BE2C (cell line): ENCODE measurements around the gene CFAP221.

Experiments
- DNase-seq: peaks from one replicate; pipeline ENCODE4 v3.0.0-alpha.2; 2020
- H3K27me3 ChIP-seq: fragments of 250-450 bp; sonication (Bioruptor Pico); 2 replicates; pipeline ENCODE4 v1.5.1; 2020; ENCODE audit warnings: mild to moderate bottlenecking
- H3K36me3 ChIP-seq: fragments of 250-450 bp; sonication (Bioruptor Pico); 2 replicates; pipeline ENCODE4 v1.5.1; 2020; ENCODE audit warnings: mild to moderate bottlenecking
- H3K4me1 ChIP-seq: fragments of 250-450 bp; sonication (Bioruptor Pico); 2 replicates; pipeline ENCODE4 v1.5.1; 2020
- H3K4me3 ChIP-seq: 2 replicates; pipeline ENCODE4 v1.5.1; 2011; ENCODE audit warnings: low read depth, low read length
- H3K9me3 ChIP-seq: fragments of 250-450 bp; sonication (Bioruptor Pico); 2 replicates; pipeline ENCODE4 v1.5.1; 2020
- TF ChIP-seq, protein P1 (sequence below): IDR thresholded peaks from 2 replicates; pipeline ENCODE4 v1.5.1; 2012; ENCODE audit warnings: mild to moderate bottlenecking, low read depth, low read length

CFAP221 gene

DNA sequence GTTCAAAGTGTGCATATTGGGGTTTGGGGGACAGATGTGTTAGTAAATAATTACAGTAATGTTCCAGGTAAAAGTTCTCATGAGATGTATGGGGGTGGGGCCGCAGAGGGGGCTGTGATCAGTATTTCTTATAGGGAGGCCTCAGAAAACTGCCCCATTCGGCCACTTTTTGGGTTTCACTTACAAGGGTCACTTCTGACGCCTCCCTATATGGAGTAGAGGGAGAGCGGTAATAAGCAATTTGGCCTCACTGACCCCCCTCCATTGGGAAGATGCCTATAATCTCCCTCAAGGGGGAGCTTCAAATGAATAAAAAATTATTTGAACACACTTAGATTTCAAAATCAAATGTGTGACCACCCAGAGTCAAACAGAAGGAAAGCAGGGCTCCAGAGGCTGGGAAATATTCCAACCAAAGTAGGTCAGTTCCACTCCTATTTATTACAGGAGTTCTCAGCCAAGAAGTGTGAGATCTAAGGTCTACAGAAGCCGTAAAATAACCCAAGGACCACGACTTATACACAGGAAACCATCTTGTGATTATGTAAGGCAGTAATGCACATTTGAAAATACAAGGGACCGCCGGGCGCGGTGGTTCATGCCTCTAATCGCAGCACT lies 22.7 kb upstream of the CFAP221 start:
- TF ChIP-seq, protein P1, sequence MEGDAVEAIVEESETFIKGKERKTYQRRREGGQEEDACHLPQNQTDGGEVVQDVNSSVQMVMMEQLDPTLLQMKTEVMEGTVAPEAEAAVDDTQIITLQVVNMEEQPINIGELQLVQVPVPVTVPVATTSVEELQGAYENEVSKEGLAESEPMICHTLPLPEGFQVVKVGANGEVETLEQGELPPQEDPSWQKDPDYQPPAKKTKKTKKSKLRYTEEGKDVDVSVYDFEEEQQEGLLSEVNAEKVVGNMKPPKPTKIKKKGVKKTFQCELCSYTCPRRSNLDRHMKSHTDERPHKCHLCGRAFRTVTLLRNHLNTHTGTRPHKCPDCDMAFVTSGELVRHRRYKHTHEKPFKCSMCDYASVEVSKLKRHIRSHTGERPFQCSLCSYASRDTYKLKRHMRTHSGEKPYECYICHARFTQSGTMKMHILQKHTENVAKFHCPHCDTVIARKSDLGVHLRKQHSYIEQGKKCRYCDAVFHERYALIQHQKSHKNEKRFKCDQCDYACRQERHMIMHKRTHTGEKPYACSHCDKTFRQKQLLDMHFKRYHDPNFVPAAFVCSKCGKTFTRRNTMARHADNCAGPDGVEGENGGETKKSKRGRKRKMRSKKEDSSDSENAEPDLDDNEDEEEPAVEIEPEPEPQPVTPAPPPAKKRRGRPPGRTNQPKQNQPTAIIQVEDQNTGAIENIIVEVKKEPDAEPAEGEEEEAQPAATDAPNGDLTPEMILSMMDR: no peak
- no peak overlapping the region for H3K4me3 ChIP-seq
- H3K27me3 ChIP-seq: peaks cover 14% of the 10 kb centered on the region
- H3K36me3 ChIP-seq: no peaks in the 10 kb centered on the region
- DNase-seq: no peak
- no peaks in the 10 kb centered on the region for H3K9me3 ChIP-seq
- no peaks in the 10 kb centered on the region for H3K4me1 ChIP-seq

DNA sequence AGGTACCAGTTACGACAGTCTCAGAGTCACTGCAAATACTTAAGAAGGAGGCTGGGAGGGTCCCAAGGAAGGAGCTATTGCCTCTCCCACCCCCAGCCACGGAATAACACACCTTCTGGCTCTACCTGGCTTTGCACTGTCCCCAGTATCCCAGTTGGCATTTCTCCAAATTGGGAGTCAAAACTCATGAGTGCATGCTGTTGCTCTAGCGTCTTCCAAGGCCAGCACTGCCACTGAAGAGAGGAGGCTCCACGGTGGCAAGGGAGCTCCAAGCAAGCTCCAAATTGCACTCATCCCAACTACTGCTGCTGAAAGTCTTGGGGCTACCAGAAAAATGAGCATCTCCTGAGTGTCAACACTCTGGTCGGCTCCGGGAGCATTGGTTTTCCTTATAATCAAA lies 21.6 kb upstream of the CFAP221 start:
- Histone ChIP-seq H3K4me1 (no peaks in the 10 kb centered on the region), H3K9me3 (no peaks in the 10 kb centered on the region), H3K27me3 (peaks cover 14% of the 10 kb centered on the region), H3K36me3 (no peaks in the 10 kb centered on the region), H3K4me3 (no peak overlapping the region)
- DNase-seq: no peak
- TF ChIP-seq, protein P1: no peak

DNA sequence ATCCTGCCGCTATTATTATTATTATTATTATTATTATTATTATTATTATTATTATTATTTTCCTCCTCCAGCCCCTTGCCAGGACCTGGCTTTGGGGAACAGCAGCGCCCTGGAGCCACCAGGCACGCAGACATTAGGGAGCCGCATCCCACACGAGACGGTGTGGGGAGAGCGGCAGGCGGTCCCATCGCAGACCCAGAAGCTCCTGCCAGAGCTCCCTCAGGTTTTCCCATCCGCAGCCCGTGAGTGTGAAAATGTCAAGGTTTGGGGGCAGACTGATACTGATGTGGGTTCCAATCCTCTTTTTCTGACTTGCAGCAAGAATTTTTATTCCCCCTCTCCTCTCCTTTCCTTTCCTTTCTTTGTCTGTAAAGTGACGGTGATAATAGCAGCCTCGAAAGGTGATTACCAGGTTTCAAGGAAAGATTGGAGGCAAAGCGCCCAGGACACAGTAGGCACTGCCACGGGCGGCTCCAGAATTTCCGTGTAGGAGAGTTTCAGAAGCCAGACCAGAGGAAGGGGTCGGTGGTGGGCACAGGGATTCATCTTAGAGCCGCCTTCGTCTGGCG lies 20.8 kb upstream of the CFAP221 start:
- peaks cover 14% of the 10 kb centered on the region for H3K27me3 ChIP-seq
- no peaks in the 10 kb centered on the region for H3K36me3 ChIP-seq
- H3K9me3 ChIP-seq: no peaks in the 10 kb centered on the region
- H3K4me1 ChIP-seq: no peaks in the 10 kb centered on the region
- TF ChIP-seq, protein P1: no peak
- DNase-seq: no peak
- H3K4me3 ChIP-seq: no peak overlapping the region

DNA sequence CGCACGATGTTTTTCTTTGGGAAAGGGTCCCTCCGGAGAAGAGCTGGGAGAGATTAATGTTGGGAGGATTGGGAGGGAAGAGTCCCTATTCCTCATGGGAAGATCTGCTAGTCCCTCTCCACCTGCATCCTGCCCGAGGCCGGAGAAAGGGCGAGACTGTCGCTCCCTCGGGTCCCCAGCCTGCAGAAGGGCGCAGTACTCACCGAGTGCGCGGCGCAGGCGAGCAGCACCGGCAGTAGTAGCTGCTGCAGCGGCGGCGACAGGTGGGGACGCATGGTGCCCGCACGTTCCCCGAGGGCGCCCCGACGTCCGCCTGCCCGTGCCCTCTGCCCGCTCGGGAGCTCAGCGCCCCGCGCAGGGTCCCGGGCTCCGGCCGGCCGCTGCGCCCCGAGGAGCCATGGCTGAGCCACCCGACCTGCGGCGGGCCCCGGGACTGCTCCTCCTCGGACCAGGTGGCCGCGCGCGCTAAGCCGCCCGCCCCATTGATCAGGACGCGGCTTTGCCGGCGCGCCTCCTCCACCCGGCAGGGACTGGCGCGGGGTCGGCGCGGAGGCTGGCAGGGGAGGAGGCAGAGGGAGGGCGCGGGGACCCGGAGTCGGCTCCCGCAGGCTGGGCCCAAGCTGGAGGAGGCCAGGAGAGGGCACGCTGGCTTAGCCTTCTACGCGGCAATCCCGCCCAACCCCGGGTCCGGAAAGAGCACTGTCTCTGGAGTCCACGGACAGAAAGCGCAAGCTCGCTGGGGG lies 20.1 kb upstream of the CFAP221 start, which contains the start of gene SCTR:
Gene SCTR, minus strand, starts transcription at position 532 of the 743 bp plus-strand sequence. Its CDS starts 257 bp downstream, at position 275.
- Histone ChIP-seq H3K9me3 (no peaks in the 10 kb centered on the region), H3K36me3 (no peaks in the 10 kb centered on the region), H3K4me1 (no peaks in the 10 kb centered on the region), H3K4me3 (no peak within 1 kb of the TSS), H3K27me3 (peaks cover 14% of the 10 kb centered on the region)
- TF ChIP-seq, protein P1: no peak
- DNase-seq: no peak

DNA sequence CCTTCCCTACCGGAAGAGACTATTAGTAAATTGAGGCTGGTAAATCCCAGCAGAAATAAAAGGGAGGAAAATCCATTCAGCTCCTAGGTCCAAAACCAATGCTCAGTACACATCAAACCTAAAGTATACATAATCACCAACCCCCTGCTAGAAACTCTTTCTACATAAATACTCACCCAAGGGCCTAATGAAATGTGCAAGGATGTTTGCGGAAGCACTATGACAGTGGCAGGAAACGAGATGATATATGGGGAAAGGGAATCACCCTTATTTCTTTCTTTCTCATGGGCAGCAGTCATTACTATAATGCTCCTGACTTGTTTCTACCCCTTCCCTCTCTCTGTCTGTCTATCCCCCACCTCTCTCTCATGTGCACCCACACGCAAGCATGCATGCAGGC lies 18.6 kb upstream of the CFAP221 start:
- H3K4me3 ChIP-seq: no peak overlapping the region
- DNase-seq: no peak
- no peaks in the 10 kb centered on the region for H3K9me3 ChIP-seq
- H3K36me3 ChIP-seq: no peaks in the 10 kb centered on the region
- TF ChIP-seq, protein P1: no peak
- H3K4me1 ChIP-seq: no peaks in the 10 kb centered on the region
- H3K27me3 ChIP-seq: peaks cover 14% of the 10 kb centered on the region

DNA sequence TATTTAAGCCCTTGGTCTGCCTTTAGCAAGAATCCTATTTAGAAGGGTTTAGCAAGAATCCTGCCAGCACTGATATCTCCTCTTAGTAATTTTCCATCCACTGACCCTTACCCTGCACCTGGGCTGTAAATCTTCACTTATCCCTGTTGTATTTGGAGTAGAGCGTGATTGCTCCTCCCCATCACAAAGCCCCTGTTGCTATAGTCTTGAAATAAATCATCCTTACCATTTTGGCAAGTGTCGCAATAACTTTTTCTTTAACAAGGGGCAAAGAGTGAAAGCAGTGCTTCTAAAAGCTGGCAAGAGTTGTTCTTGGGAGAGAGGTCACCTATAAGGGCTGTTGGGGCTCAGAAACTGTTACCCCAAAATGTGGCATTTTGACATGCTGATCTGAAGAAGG lies 16.2 kb upstream of the CFAP221 start:
- Histone ChIP-seq H3K27me3 (peaks cover 14% of the 10 kb centered on the region), H3K36me3 (no peaks in the 10 kb centered on the region), H3K9me3 (no peaks in the 10 kb centered on the region), H3K4me3 (no peak overlapping the region), H3K4me1 (no peaks in the 10 kb centered on the region)
- no peak for DNase-seq
- TF ChIP-seq, protein P1: no peak
